Panc1 (cell line): ENCODE data around the gene ARMS2.

Experiments used
- CTCF ChIP-seq: fragments of 450-650 bp; IDR thresholded peaks from 2 replicates; pipeline ENCODE4 v1.5.1; 2017; ENCODE audit warnings: mild to moderate bottlenecking
- POLR2AphosphoS5 ChIP-seq: IDR thresholded peaks from 2 replicates; pipeline ENCODE4 v1.6.1; 2012; ENCODE audit warnings: mild to moderate bottlenecking, low read depth, low read length, moderate library complexity
- REST ChIP-seq, 2 experiments: IDR thresholded peaks; 2 replicates each; pipeline ENCODE4 v1.6.1; 2011 to 2012; ENCODE audit warnings: low read depth in 2 of 2, control low read depth in 1 of 2, low read length in 1 of 2, mild to moderate bottlenecking in 1 of 2, moderate library complexity in 1 of 2; ENCODE audit not compliant: insufficient read depth in 1 of 2
- SIN3A ChIP-seq: IDR thresholded peaks from 2 replicates; pipeline ENCODE4 v1.6.1; 2012; ENCODE audit warnings: low read depth, mild to moderate bottlenecking, low read length, moderate library complexity, borderline replicate concordance; ENCODE audit not compliant: insufficient read depth
- TCF7L2 ChIP-seq: IDR thresholded peaks from 2 replicates; pipeline ENCODE4 v1.6.1; 2011; ENCODE audit warnings: mild to moderate bottlenecking, low read depth, low read length, inconsistent platforms

- TF ChIP-seq CTCF (no peak), SIN3A (no peak), REST (IDR thresholded peaks at IDR 0.05; ENCODE audit: insufficient read depth in 1 of 2, low read depth in 2 of 2, low read length in 1 of 2) (no peak), POLR2AphosphoS5 (no peak), TCF7L2 (no peak)
Measured at GRCh38 chr10:122441961-122442360, 12.5 kb upstream of the ARMS2 start.
